ENCODE results near the gene ZNF263. TPM values are rescaled to one million over a fixed set of nuclear protein-coding genes. Genes with fewer than 3 reads are reported as not detected.

Gene ZNF263
- total and polyA plus RNA-seq, 2 experiments from 2014 or later: 9.2 to 66.9 TPM

DNA sequence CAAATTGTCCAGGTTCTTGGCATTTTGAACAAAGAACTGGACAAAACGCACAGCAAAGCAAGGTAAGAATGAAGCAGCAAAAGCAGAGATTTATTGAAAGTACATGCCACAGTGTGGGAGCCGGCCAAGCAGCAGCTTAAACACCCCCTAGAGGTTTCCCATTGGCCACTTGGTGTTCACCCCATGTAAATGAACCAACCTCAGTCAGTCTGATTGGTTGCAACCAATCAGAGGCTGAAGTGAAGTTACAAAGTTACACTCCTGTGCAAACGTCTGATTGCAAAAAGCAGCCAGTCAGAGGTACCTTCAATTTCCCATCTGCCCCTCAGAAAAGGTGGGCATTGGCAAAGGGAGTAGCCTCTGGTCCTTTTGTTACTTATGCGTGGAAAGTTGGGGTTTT, 8.8 kb upstream of the ZNF263 start (continued):
- TF ChIP-seq, protein P1, sequence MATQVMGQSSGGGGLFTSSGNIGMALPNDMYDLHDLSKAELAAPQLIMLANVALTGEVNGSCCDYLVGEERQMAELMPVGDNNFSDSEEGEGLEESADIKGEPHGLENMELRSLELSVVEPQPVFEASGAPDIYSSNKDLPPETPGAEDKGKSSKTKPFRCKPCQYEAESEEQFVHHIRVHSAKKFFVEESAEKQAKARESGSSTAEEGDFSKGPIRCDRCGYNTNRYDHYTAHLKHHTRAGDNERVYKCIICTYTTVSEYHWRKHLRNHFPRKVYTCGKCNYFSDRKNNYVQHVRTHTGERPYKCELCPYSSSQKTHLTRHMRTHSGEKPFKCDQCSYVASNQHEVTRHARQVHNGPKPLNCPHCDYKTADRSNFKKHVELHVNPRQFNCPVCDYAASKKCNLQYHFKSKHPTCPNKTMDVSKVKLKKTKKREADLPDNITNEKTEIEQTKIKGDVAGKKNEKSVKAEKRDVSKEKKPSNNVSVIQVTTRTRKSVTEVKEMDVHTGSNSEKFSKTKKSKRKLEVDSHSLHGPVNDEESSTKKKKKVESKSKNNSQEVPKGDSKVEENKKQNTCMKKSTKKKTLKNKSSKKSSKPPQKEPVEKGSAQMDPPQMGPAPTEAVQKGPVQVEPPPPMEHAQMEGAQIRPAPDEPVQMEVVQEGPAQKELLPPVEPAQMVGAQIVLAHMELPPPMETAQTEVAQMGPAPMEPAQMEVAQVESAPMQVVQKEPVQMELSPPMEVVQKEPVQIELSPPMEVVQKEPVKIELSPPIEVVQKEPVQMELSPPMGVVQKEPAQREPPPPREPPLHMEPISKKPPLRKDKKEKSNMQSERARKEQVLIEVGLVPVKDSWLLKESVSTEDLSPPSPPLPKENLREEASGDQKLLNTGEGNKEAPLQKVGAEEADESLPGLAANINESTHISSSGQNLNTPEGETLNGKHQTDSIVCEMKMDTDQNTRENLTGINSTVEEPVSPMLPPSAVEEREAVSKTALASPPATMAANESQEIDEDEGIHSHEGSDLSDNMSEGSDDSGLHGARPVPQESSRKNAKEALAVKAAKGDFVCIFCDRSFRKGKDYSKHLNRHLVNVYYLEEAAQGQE (IDR thresholded peaks at IDR 0.05; ENCODE audit: unreplicated experiment): no peak
- no peak for TF ChIP-seq NANOG (IDR thresholded peaks at IDR 0.05; ENCODE audit: borderline replicate concordance)

DNA sequence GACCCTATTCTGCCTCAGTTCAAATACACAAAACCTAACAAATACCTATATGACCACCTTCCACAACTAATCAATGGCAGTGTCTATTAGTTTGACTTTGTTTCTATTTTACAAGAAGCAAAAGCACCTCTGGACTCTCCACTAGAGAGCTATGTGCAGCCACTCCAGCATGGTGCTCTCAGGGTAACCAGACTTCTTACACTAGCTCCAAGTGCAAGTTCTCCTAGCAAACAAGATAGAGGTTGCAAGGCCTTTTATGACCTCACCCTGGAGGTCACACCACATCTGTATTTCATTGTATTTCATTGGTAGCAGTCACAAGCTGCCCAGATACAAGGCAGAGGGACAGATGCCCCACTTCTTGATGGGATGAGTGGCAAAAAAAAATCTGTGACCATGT, 8.3 kb upstream of the ZNF263 start:
- H3K9me2 ChIP-seq (ENCODE audit: insufficient read depth): peaks cover 4% of the 10 kb centered on the region; the same call in 1 of the 2 replicates
- H4K20me1 ChIP-seq (replicated peaks; ENCODE audit: insufficient read depth): no peaks in the 10 kb centered on the region
- no peaks in the 10 kb centered on the region for H3K79me2 ChIP-seq (replicated peaks; ENCODE audit: insufficient read depth)
- peaks cover 2% of the 10 kb centered on the region for H3K27me3 Mint-ChIP-seq (ENCODE audit: insufficient read depth, low read depth, poor library complexity)
- DNase-seq (ENCODE audit: low spot score): no peak
- H3K27ac Mint-ChIP-seq: no peak overlapping the region
- no peak overlapping the region for H3K27ac ChIP-seq (ENCODE audit: low read depth)
- no peaks in the 10 kb centered on the region for H3K36me3 Mint-ChIP-seq (ENCODE audit: low read depth)
- H3F3A ChIP-seq (replicated peaks; ENCODE audit: low read depth): no peaks in the 10 kb centered on the region
- H3K4me3 ChIP-seq: no peak overlapping the region
- H3K4me2 ChIP-seq: no peak overlapping the region
- H3K4me1 Mint-ChIP-seq: no peaks in the 10 kb centered on the region
- H3K9me3 Mint-ChIP-seq: peaks cover 28% of the 10 kb centered on the region
- H3K4me3 Mint-ChIP-seq: no peak overlapping the region
- no peak overlapping the region for H2AFZ ChIP-seq
- H3K36me3 ChIP-seq (ENCODE audit: insufficient read depth): no peaks in the 10 kb centered on the region
- no peaks in the 10 kb centered on the region for H3K4me1 ChIP-seq (ENCODE audit: insufficient read depth)
- no peak for ATAC-seq
- H3K27me3 ChIP-seq (ENCODE audit: insufficient read depth): 0 out of 2 replicates have a peak, but pooled peaks cover 12% of the 10 kb centered on the region
- TF ChIP-seq, protein P2, sequence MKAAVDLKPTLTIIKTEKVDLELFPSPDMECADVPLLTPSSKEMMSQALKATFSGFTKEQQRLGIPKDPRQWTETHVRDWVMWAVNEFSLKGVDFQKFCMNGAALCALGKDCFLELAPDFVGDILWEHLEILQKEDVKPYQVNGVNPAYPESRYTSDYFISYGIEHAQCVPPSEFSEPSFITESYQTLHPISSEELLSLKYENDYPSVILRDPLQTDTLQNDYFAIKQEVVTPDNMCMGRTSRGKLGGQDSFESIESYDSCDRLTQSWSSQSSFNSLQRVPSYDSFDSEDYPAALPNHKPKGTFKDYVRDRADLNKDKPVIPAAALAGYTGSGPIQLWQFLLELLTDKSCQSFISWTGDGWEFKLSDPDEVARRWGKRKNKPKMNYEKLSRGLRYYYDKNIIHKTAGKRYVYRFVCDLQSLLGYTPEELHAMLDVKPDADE (IDR thresholded peaks at IDR 0.05): no peak
- no peak for TF ChIP-seq ZNF331 (CRISPR knock-in tag; IDR thresholded peaks at IDR 0.05; ENCODE audit: low read depth)
- TF ChIP-seq STAT1 (IDR thresholded peaks at IDR 0.05; ENCODE audit: unreplicated experiment): no peak
- TF ChIP-seq POLR2AphosphoS5 (IDR thresholded peaks at IDR 0.05; ENCODE audit: low read depth): no peak
- TF ChIP-seq, protein P3, sequence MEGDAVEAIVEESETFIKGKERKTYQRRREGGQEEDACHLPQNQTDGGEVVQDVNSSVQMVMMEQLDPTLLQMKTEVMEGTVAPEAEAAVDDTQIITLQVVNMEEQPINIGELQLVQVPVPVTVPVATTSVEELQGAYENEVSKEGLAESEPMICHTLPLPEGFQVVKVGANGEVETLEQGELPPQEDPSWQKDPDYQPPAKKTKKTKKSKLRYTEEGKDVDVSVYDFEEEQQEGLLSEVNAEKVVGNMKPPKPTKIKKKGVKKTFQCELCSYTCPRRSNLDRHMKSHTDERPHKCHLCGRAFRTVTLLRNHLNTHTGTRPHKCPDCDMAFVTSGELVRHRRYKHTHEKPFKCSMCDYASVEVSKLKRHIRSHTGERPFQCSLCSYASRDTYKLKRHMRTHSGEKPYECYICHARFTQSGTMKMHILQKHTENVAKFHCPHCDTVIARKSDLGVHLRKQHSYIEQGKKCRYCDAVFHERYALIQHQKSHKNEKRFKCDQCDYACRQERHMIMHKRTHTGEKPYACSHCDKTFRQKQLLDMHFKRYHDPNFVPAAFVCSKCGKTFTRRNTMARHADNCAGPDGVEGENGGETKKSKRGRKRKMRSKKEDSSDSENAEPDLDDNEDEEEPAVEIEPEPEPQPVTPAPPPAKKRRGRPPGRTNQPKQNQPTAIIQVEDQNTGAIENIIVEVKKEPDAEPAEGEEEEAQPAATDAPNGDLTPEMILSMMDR (conservative IDR thresholded peaks at IDR 0.05; ENCODE audit: low read depth in 2 of 2): no peak
- no peak for TF ChIP-seq NANOG (IDR thresholded peaks at IDR 0.05; ENCODE audit: borderline replicate concordance)
- no peak for TF ChIP-seq ZNF114 (CRISPR knock-in tag; IDR thresholded peaks at IDR 0.05)
- no peak for TF ChIP-seq CREB1 (CRISPR knock-in tag; IDR thresholded peaks at IDR 0.05; ENCODE audit: low read depth)
- TF ChIP-seq, protein P4, sequence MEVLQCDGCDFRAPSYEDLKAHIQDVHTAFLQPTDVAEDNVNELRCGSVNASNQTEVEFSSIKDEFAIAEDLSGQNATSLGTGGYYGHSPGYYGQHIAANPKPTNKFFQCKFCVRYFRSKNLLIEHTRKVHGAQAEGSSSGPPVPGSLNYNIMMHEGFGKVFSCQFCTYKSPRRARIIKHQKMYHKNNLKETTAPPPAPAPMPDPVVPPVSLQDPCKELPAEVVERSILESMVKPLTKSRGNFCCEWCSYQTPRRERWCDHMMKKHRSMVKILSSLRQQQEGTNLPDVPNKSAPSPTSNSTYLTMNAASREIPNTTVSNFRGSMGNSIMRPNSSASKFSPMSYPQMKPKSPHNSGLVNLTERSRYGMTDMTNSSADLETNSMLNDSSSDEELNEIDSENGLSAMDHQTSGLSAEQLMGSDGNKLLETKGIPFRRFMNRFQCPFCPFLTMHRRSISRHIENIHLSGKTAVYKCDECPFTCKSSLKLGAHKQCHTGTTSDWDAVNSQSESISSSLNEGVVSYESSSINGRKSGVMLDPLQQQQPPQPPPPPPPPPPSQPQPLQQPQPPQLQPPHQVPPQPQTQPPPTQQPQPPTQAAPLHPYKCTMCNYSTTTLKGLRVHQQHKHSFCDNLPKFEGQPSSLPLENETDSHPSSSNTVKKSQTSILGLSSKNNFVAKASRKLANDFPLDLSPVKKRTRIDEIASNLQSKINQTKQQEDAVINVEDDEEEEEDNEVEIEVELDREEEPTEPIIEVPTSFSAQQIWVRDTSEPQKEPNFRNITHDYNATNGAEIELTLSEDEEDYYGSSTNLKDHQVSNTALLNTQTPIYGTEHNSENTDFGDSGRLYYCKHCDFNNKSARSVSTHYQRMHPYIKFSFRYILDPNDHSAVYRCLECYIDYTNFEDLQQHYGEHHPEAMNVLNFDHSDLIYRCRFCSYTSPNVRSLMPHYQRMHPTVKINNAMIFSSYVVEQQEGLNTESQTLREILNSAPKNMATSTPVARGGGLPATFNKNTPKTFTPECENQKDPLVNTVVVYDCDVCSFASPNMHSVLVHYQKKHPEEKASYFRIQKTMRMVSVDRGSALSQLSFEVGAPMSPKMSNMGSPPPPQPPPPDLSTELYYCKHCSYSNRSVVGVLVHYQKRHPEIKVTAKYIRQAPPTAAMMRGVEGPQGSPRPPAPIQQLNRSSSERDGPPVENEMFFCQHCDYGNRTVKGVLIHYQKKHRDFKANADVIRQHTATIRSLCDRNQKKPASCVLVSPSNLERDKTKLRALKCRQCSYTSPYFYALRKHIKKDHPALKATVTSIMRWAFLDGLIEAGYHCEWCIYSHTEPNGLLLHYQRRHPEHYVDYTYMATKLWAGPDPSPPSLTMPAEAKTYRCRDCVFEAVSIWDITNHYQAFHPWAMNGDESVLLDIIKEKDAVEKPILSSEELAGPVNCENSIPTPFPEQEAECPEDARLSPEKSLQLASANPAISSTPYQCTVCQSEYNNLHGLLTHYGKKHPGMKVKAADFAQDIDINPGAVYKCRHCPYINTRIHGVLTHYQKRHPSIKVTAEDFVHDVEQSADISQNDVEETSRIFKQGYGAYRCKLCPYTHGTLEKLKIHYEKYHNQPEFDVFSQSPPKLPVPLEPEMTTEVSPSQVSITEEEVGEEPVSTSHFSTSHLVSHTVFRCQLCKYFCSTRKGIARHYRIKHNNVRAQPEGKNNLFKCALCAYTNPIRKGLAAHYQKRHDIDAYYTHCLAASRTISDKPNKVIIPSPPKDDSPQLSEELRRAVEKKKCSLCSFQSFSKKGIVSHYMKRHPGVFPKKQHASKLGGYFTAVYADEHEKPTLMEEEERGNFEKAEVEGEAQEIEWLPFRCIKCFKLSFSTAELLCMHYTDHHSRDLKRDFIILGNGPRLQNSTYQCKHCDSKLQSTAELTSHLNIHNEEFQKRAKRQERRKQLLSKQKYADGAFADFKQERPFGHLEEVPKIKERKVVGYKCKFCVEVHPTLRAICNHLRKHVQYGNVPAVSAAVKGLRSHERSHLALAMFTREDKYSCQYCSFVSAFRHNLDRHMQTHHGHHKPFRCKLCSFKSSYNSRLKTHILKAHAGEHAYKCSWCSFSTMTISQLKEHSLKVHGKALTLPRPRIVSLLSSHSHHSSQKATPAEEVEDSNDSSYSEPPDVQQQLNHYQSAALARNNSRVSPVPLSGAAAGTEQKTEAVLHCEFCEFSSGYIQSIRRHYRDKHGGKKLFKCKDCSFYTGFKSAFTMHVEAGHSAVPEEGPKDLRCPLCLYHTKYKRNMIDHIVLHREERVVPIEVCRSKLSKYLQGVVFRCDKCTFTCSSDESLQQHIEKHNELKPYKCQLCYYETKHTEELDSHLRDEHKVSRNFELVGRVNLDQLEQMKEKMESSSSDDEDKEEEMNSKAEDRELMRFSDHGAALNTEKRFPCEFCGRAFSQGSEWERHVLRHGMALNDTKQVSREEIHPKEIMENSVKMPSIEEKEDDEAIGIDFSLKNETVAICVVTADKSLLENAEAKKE (CRISPR knock-in tag; IDR thresholded peaks at IDR 0.05): no peak
- TF ChIP-seq EZH2 (IDR thresholded peaks at IDR 0.05; ENCODE audit: low read depth, unreplicated experiment): no peak
